GM21526 (cell line): ENCODE data around the gene LMBRD1.
"Not testable (repeated sequence)": the region's sequence is repeated elsewhere in the genome, so short reads cannot be mapped to it uniquely, and the experiment has no call there.

Experiments
- ATAC-seq: cut with Tn5 transposase; IDR thresholded peaks from one replicate; pipeline ENCODE4 v1.9.1; 2021; ENCODE audit warnings: moderate library complexity; ENCODE audit not compliant: unreplicated experiment, low FRiP score

LMBRD1 gene

DNA sequence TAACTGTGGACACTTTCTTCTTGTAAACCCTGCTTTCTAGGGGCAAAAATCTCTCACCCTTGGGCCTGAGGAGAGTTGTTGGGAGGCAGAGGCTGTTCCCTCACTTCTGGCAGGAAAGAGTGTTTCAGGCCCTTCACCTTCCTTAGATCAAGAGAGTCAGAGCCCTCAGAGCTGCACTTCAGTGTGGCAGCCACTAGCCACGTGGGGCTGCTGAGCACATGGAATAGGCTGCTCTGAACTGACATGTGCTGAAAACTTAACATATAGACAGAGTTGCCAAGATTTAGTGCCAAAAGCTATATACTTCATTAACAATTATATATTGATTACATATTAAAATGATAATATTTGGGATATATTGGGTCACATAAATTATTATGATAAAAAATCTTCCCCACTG, 4.4 kb upstream of the LMBRD1 start:
- ATAC-seq = no peak

DNA sequence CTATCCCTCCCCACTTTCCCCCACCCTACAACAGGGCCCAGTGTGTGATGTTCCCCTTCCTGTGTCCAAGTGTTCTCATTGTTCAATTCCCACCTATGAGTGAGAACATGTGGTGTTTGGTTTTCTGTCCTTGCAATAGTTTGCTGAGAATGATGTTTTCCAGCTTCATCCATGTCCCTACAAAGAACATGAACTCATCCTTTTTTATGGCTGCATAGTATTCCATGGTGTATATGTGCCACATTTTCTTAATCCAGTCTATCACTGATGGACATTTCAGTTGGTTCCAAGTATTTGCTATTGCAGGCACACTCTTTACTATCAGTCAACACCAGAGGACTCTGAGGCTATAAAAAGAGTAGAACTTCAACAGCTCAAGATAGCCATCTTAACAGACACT, 2.0 kb upstream of the LMBRD1 start:
- ATAC-seq = not testable (repeated sequence)

DNA sequence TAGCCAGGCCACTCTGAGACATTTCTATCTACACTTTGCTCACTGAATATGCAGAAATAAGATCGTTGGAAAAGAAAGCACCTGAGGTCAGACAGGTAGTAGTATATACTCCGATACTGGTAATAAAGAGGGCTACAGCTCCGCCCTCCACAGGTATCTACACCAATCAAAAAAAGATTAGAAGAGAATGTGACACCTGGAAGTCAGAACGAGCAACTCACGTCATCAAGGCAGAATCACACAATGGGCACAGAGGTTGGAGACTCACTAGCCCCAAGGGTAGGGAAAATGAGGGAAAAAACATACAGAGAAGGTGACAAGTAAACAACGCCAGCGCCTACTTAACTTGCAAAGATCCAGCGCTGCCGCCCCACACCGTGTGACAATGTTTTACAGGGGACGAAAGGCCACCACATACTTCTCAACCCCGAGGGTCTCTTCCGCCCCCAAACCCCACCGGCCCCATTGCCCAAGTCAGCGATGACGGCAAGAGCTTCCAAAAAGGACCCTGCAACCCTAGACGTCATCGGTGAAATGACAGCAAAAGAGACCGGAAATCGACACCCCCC, 653 bp downstream of the LMBRD1 start:
- peak; percentile 33 for ATAC-seq

DNA sequence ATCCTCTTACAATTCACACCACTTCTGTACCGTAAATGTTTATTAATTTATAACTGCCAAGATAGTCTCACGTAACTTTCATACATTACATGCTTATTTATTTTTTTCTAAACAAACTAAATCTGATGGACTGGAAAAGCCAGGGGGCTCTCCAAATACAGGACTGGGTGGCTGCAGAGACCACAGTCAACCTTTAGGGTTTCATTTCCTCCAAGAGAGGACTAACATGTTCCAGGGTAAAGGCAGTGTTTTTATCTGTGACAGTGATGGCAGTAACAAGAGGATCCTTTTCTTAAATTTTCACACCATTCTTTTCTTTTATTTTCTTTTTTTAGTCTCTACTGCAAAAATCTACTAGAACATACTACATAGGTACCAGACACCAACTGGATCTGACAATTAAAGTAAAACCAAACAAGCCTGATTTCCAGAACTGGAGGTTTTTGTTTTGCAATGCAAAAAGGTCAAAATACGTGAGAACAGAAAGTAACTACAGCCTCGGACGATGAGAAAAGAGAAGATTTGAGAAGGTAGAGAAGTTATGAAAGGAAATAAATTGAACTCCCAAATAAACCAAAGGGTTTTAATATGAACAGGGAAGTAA, 1.2 kb downstream of the LMBRD1 start:
- ATAC-seq = peak; percentile 40

DNA sequence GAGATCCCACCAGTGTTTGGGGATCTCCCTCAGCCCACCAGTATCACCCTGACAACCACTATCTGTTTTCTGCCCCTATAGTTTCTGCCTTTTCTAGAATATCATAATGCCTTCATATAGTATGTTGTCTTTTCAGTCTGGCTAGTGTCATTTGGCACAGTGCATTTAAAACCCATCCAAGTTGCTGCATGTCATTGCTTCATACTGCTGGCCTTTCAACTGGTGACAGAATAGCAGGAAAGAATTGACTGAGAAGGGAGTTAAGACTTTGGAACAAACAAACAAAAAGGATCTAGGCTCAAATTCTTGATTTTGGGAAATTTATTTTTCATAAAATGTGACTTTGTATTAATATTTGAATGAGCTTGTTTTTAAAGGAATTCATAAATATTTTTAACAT, 4.5 kb downstream of the LMBRD1 start:
- ATAC-seq = no peak

DNA sequence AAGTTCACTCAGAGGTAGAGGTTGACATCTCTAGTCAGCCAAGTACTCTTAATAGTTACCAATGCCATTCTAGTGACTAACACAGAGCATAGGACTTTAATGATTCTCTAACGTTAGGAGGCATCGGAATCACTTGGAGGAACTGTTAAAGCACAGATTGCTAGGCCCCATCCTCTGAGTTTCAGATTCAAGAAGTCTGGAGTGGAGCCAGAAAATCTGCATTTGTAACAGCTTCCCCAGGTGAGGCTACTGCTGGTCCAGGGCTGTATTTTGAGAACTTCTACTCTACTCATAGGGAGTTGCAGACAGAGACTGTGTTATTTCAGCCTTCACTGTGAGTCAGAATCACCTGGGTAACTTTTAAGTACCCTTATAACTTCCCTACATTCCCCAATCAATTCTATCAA, 5.7 kb downstream of the LMBRD1 start:
- ATAC-seq = no peak

DNA sequence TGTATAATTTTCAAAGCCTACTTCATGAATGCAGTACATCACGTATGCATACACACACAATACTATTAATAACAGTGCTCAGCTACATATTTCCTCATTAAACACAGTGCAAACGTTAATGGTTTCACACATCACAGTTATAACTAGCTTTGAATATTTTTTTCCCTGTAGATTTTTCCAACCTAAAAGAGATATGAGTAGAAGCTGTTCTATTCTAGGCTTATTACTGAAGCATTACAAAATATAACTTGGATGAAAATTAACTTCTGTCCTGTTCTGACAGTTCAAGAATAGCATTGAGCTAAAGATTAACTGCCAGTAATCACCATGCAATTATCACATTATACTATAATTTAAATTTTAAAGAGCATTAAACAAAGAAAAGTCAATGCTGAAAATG, 6.2 kb downstream of the LMBRD1 start:
- ATAC-seq = no peak

DNA sequence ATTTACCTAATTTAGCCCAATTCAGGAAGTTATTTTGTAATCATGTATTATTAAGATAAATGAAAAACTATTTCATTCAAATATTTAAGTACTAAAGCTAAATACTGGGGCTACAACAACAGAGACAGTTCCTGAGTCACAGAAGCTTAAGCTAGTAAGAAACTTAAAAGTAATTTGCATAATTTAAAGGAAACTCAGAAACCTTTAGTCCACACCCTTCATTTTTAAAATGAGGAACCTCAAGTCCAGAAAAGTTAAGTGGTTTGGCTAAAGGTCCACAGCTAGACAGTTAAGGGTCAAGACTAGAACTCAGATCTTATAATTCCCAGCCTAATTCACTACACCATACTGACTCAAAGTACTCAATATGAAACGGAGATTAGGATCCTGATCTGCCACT, 7.2 kb downstream of the LMBRD1 start:
- ATAC-seq = no peak

DNA sequence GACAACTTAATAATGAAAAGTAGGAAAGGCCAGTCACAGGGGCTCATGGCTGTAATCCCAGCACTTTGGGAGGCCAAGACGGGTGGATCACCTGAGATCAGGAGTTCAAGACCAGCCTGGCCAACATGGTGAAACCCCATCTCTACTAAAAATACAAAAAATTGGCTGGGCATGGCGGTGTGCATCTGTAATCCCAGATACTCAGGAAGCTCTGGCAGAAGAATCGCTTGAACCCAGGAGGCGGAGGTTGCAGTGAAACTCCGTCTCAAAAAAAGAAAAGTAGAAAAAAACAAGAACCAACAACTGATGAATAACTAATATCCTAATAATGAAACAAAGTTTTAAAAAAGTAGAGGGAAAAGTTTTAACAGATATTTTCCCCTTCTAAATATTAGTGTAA, 9.4 kb downstream of the LMBRD1 start:
- ATAC-seq = not testable (repeated sequence)

DNA sequence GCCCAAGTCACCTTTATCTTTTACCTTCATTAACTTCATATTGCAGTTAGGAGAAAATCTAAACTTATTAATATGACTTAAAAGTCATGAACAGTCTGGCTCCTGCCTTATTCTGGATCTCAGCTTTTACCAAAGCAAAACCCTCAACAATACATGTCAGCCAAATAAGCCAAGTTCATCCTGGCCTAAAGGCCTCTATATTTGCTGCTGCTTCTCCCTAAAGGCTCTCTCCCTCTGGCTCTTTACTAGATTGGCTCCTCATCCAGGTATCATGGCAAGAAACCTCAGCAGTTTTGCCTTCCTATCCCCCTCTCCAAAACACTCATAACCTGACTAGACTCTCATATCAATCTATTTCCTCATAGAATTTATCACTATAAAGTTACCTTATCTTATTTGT, 11.1 kb downstream of the LMBRD1 start:
- ATAC-seq = no peak

DNA sequence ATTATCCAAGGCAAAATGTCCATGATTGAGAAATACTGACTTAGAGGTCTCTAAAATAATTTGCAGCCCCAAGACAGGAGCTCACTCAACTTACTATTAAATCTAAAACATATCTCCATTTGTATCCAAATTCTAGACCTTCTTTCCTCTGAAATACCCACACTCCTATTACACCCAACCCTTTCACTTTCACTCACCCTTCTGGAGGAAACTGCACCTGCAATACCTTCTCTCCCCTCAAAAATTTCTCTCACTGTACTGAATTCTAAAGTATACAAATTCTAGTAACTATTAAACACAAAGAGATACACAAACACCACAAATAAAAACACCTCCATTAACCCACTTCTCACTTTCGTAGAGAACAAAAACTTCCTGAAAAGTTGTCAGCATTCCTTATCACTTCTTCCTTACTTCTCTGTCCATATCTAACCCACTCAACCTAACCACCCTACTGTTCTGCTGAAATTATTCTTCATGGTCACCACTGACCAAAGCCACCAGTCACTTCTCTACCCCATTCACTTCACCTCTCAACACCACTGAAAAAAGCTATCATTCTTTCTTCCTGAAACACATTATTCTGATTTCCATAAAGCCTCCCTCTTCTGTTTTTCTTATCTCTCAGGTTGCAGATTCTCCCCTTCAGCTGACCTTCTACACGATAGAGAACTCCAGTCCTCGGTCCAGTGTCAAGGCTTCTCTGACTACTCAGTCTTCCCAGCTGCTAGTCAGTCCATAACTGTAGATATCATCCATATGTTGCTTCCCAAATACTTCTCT, 12.0 kb downstream of the LMBRD1 start:
- peak; percentile 76 for ATAC-seq

DNA sequence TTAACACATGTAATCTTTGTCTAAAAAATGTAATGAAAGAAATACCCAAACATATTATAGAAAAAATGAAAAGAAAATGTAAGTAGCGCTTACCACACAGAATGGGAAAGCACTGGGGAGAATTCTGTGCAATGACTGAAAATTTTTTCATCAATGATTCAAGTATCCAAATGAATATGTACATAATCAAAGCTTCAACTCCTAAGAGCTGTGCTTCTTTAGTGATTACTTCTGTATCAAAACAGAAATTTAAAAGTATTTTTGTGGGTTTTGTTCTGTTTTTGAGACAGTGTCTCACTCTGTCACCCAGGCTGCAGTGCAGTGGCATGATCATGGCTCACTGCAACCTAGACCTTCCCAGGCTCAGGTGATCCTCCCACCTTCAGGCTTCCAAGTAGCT, 13.7 kb downstream of the LMBRD1 start:
- no peak for ATAC-seq

DNA sequence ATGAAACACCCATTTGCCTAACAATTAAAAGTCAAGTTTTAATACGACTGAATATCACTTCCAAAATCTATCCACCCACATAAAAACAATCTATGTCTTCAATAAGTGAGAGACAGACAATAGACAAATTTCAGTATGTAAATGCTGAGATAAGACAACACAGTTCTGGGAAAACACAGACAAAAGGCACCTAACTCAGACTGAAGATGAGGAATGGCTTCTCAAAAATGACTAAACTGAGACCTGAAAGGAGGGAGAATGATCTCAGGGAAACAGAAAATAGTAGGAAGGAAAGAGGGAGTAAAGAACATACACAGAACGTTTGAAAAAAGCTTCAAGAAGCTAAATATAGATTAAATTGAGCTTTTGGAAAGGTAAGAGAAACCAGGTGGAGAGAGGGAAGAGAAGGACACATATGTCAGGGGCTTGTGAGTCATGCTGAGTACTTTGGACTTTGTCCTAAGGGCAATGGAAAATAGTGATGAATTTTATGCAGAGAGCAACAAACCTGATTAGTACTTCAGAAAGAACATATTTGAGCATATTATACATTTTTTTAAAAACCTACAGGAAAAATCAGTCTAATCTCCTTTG, 16.1 kb downstream of the LMBRD1 start:
- no peak for ATAC-seq

DNA sequence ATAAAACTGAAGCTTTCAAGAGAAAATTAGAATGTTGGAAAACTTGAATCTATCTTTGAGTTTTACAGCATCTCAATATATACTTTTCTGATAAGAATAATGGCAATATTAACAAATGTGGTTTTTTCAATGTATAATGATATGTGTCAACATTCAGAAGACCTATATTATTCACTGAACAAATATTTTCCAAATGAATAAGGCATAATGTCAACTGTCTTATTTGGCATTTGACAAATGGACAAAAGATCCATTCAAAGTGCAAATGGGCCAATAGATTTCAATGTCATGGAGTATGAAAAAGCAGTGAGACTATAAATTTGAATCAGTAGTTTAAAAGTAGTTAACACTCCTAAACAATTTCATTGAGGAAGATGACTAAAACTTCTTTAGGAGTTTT, 20.9 kb downstream of the LMBRD1 start:
- no peak for ATAC-seq

DNA sequence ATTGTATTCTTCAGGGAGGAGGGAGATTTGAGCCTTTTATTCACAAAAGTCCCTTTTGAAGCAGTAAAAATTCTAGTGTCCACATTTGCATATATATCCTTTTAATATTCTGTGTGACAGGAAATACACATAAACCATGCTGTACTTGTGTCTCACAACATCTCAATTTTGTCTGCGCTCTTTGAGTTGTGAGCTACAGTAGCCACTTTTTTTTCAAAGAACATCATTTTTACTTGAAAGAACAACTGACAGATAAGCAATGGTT, 21.3 kb downstream of the LMBRD1 start:
- no peak for ATAC-seq

DNA sequence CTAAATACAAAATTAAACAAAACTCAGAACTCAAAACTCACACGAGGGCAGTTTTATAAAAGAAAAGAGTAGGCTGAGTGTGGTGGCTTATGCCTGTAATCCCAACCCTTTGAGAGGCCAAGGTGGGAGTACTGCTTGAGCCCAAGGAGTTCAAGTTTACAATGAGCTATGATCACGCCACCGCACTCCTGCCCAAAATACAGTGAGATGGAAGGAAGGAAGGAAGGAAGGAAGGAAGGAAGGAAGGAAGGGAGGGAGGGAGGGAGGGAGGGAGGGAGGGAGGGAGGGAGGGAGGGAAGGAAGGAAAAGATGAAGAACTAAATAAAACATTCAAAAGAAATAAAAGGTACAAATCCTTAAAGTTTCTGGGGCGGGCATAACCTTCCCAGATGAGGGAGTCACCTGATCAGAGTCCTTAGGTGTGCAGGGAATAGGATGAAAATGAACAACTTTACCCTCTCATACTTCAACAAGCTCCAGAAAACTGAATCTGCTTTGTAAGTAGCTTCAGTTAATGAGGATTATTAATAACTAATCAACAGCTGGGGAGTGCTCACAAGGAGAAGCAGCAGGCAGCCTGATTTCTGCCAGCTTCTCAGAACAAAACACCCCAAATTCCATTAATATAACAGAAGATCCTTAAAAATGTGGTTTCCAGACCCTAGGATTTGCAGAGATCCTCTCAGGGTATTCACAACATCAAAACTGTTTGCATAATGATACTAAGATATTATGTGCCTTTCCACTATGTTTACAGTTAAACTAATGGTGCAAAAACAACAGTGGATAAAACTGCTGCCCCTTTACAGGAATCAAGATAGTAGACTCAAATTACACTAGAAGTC, 21.8 kb downstream of the LMBRD1 start:
- no peak for ATAC-seq

DNA sequence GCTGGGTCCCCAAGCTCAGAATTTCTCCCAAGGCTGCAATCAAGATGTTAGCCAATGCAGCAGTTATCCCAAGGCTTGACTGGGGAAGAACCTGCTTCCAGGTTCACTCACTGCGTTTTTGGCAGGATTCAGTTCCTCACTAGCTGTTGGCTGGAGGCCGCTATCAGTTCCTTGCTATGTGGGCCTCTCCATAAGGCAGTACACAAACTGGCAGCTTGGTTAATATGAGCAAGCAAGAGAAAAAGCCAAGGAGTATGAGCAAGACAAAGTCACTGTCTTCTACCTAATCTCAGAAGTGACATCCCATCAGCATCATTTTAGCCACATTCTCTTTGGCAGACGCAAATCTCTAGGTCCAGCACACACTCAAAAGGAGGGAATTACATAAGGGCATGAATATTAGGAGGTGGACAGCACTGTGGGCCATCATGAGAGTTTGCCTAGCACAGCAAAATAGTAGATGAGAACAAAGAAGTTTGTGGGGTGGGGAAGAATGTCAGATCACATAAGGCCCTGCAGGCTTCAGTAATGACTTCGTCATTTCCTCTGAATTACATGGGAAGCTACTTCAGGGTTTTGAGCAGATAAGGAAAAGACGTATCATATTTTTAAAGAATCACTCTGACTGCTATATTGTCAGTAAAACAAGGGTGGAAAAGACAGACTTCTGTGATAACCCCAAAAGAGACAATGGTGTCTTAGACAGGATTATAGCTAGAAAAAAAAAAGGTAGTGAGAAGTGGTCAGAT, 25.5 kb downstream of the LMBRD1 start:
- no peak for ATAC-seq

DNA sequence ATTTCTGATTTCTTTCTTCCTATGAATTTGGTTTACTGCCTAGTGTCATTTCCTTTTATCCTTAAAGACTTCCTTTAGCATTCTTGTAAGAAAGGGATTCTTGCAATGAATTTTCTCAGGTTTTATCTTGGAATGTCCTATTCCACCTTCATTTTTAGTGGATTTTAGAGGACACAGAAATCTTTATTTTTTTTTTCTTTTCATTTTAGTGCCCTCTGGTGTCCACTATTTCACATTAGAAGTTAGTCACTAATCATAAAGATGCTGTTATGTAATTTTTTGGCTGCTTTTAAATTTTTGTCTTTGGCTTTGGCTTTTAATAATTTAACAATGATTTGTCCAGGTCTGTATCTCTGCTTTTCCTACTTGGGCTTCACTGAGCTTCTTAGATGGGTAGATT, 28.1 kb downstream of the LMBRD1 start:
- ATAC-seq = no peak

DNA sequence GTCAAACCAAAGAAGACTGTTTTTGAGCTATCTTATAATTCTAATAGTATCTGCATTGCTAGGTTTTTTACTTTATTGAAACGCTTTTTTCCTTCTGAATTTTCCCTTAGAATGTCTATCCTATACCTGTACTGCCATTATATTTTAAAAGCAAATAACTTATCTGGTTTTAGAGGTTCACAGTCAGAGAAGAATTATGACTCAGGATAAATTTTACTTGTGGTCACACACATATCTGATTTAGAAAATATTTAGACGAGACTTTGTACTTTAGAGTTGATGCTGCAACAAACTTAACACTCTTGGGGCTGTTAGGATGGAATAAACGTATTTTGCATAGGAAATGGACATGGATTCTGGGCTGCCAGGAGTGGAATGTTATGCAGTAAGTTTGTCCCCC, 33.0 kb downstream of the LMBRD1 start:
- no peak for ATAC-seq

DNA sequence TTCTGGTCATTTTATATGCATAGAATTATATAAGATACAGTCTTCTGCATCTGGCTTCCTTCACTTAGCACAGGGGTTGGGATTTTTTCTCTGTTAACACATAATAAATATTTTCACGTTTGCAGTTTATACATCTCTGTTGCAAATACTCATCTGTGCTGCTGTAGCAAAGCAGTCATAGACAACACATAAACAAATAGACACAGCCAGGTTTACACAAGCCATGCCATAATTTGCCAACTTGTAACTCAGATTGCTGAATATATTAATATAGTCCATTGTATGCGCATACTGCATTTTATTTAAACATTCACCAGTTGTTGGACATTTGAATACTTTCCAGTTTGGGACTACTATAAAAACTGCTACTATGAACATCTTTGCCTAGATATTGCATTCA, 35.0 kb downstream of the LMBRD1 start:
- no peak for ATAC-seq
